ENCODE data around the gene AAR2. TPM values are rescaled to one million over a fixed set of nuclear protein-coding genes. Genes with fewer than 3 reads are reported as not detected.

The AAR2 gene
- total RNA-seq, 1 experiment from 2014 or later, result 26.1 TPM

DNA sequence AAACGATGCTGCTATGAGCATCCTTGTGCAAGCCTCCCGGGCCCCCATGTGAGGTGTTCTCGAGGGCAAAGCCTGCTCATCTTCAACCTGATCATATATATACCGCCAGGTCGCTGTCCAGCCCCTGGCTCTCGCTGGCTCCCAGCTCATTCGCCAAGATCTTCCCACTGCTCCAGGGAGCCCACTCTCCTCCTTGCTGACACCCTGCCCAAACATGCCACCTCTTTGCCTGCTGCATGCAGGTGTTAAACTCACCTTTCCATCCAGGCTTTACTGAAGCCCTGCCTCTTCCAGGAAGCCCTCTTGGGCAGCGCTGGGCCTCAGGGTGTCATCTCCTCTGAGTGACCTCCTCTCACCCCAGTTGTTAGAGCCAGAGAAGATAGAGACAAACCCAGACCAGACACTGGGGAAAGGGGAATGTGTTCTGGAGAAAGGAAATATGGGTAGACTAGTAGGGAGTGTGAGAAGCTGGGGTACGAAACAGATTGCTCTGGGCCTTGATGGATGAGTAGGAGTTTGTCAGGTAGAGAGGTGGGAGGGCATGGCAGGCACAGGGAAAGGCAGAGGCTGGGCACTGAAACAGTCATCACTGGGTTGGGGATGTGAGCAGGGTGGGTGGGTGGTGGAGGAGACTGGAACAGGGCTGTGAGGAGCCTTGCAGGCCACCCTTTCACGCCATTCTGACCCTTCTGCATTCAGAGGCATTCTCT is 68.7 kb downstream of the AAR2 start:
- H3K36me3 ChIP-seq (ENCODE audit: control insufficient read depth, insufficient read depth, low read length), result no peaks in the 10 kb centered on the region
- TF ChIP-seq TCF7L2 (IDR thresholded peaks at IDR 0.05; ENCODE audit: low read depth, low read length), result no peak
- TF ChIP-seq, protein P1, sequence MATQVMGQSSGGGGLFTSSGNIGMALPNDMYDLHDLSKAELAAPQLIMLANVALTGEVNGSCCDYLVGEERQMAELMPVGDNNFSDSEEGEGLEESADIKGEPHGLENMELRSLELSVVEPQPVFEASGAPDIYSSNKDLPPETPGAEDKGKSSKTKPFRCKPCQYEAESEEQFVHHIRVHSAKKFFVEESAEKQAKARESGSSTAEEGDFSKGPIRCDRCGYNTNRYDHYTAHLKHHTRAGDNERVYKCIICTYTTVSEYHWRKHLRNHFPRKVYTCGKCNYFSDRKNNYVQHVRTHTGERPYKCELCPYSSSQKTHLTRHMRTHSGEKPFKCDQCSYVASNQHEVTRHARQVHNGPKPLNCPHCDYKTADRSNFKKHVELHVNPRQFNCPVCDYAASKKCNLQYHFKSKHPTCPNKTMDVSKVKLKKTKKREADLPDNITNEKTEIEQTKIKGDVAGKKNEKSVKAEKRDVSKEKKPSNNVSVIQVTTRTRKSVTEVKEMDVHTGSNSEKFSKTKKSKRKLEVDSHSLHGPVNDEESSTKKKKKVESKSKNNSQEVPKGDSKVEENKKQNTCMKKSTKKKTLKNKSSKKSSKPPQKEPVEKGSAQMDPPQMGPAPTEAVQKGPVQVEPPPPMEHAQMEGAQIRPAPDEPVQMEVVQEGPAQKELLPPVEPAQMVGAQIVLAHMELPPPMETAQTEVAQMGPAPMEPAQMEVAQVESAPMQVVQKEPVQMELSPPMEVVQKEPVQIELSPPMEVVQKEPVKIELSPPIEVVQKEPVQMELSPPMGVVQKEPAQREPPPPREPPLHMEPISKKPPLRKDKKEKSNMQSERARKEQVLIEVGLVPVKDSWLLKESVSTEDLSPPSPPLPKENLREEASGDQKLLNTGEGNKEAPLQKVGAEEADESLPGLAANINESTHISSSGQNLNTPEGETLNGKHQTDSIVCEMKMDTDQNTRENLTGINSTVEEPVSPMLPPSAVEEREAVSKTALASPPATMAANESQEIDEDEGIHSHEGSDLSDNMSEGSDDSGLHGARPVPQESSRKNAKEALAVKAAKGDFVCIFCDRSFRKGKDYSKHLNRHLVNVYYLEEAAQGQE (IDR thresholded peaks at IDR 0.05; ENCODE audit: insufficient read depth in 1 of 2, low read depth in 2 of 2, low read length in 1 of 2), result peak; percentile 35 to 59; a peak in 2 of 4 replicates
- no peak for DNase-seq (ENCODE audit: low read depth, low spot score)
- no peak overlapping the region for H3K4me3 ChIP-seq (ENCODE audit: low read depth in 2 of 2, low read length in 2 of 2)
- ATAC-seq, result no peak
- BruUV-seq (replicated peaks), result no TSS peak
- CTCF ChIA-PET, result no interaction called here
- intact Hi-C loops (cut with micrococcal nuclease; ENCODE audit: unreplicated experiment) (no loop called here), in situ Hi-C loops (cut with HindIII; ENCODE audit: low pct_unique_long_range_greater_than_20kb, low sequenced_read_pairs) (no loop called here)
- POLR2A ChIA-PET, result no interaction called here
- peaks cover 21% of the 10 kb centered on the region for H3K27me3 ChIP-seq (ENCODE audit: control insufficient read depth, insufficient read depth, low read length)
- H3K27ac ChIP-seq (ENCODE audit: low read length), result no peak overlapping the region
- no peaks in the 10 kb centered on the region for H3K9me3 ChIP-seq (ENCODE audit: control insufficient read depth, insufficient read depth, low read depth, low read length)
- no peaks in the 10 kb centered on the region for H3K4me1 ChIP-seq (ENCODE audit: control insufficient read depth, insufficient read depth, low read length)

DNA sequence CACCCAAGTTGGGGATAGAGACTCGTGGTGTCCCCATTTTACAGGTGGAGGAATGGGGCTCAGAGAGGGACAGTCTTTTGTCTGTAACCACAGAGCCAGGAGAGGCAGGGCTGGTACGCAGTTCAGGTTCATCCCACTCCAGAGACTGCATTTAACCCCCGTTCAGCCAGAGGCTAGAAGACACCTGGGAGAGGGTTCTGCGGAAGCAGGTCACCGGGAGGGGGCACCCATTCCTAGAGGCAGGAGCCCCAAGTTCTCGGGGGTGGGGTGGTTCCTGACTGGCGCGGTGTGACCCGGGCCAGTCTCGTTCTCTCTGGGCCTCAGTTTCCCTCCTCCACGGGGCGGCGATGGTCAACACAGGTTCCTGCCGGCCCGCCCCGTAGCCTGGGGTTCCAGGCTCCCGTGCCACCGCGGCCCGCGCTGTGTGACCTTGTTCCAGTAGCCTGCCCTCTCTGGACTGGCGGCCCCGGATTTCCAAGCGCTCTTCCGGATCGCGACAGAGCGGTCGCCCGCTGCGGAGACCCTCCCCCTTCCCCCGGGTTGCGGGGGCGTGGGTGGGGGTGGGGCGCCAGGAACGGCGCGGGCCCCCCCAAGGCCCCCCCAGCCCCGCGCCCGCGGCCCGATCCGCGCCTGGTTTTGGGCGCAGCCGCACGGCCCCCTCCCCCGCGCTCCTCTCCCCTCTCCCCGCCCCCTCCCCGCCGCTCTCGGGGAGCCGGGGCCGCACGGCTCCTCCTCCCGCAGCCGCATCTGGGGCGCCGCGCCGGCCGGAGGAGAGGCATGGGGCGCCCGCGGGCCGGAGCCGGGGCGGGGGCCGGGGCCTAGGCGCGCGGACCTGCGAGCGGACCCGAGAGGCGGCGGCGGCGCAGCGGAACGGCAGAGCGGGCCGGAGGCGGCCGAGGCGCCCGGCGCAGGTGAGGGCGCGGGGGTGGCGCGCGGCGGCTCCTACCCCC is 69.6 kb downstream of the AAR2 start, which contains the start of gene DLGAP4:
TSS of gene DLGAP4 (plus strand) at position 738 of the 950 bp plus-strand sequence. CDS start 125,379 bp downstream, outside the sequence.
- BruUV-seq (replicated peaks), result no TSS peak
- Histone ChIP-seq H3K27me3 (ENCODE audit: control insufficient read depth, insufficient read depth, low read length) (peaks cover 21% of the 10 kb centered on the region), H3K4me3 (ENCODE audit: low read depth in 2 of 2, low read length in 2 of 2) (peak within 1 kb of the TSS in 1 of 2 experiments; percentile 13; a peak in 1 of 4 replicates)

More for the DNA sequence above, 69.6 kb downstream of the AAR2 start, which contains the start of gene DLGAP4:
- Histone ChIP-seq H3K27ac (ENCODE audit: low read length) (no peak within 1 kb of the TSS), H3K4me1 (ENCODE audit: control insufficient read depth, insufficient read depth, low read length) (no peaks in the 10 kb centered on the region), H3K36me3 (ENCODE audit: control insufficient read depth, insufficient read depth, low read length) (no peaks in the 10 kb centered on the region), H3K9me3 (ENCODE audit: control insufficient read depth, insufficient read depth, low read depth, low read length) (no peaks in the 10 kb centered on the region)
- DNase-seq (ENCODE audit: low read depth, low spot score) (no peak), ATAC-seq (no peak)
- TF ChIP-seq, protein P1 (IDR thresholded peaks at IDR 0.05; ENCODE audit: insufficient read depth in 1 of 2, low read depth in 2 of 2, low read length in 1 of 2), result no peak
- no peak for TF ChIP-seq SIN3A (IDR thresholded peaks at IDR 0.05; ENCODE audit: borderline replicate concordance, insufficient read depth, low read depth, low read length)
- TF ChIP-seq TCF7L2 (IDR thresholded peaks at IDR 0.05; ENCODE audit: low read depth, low read length), result no peak
- TF ChIP-seq POLR2AphosphoS5 (IDR thresholded peaks at IDR 0.05; ENCODE audit: low read depth, low read length), result no peak
- TF ChIP-seq, protein P2, sequence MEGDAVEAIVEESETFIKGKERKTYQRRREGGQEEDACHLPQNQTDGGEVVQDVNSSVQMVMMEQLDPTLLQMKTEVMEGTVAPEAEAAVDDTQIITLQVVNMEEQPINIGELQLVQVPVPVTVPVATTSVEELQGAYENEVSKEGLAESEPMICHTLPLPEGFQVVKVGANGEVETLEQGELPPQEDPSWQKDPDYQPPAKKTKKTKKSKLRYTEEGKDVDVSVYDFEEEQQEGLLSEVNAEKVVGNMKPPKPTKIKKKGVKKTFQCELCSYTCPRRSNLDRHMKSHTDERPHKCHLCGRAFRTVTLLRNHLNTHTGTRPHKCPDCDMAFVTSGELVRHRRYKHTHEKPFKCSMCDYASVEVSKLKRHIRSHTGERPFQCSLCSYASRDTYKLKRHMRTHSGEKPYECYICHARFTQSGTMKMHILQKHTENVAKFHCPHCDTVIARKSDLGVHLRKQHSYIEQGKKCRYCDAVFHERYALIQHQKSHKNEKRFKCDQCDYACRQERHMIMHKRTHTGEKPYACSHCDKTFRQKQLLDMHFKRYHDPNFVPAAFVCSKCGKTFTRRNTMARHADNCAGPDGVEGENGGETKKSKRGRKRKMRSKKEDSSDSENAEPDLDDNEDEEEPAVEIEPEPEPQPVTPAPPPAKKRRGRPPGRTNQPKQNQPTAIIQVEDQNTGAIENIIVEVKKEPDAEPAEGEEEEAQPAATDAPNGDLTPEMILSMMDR (IDR thresholded peaks at IDR 0.05), result no peak; the same call in 1 of the 2 replicates
- CTCF ChIA-PET, result no interaction called here
- POLR2A ChIA-PET, result no interaction called here
- in situ Hi-C loops (cut with HindIII; ENCODE audit: low pct_unique_long_range_greater_than_20kb, low sequenced_read_pairs), result no loop called here
- intact Hi-C loops (cut with micrococcal nuclease; ENCODE audit: unreplicated experiment), result no loop called here

Measured in Panc1 (cell line).